Forelimb muscle (tissue), 1 donor: ENCODE data around the gene TGFBR2. TPM values are rescaled to one million over a fixed set of nuclear protein-coding genes. Genes with fewer than 3 reads are reported as not detected.
"Not testable (repeated sequence)": the region's sequence is repeated elsewhere in the genome, so short reads cannot be mapped to it uniquely, and the experiment has no call there.

Experiments
- DNase-seq: peaks from one replicate; pipeline ENCODE4 v3.0.0-alpha.2; 2013; ENCODE audit warnings: low read depth
- polyA plus RNA-seq: library from polyadenylated mRNA; unstranded; fragments of 120-200 nt; gene quantifications from one replicate; pipeline ENCODE4 v1.2.1, GENCODE V29; 2013; ENCODE audit not compliant: insufficient read length

Gene TGFBR2
- polyA plus RNA-seq, 1 donor: 52.1 TPM

- DNase-seq: no peak
These were observed 51.5 kb downstream of the TGFBR2 start for GRCh38 chr3:30657914-30658313.

GRCh38 chr3:30658328-30659052, 52.1 kb downstream of the TGFBR2 start:
- no peak for DNase-seq

- DNase-seq: no peak
These were observed 53.1 kb downstream of the TGFBR2 start for GRCh38 chr3:30659270-30660130.

GRCh38 chr3:30660136-30660535, 53.7 kb downstream of the TGFBR2 start:
- DNase-seq: no peak

GRCh38 chr3:30660656-30661055, 54.3 kb downstream of the TGFBR2 start:
- no peak for DNase-seq

GRCh38 chr3:30661098-30661873, 54.9 kb downstream of the TGFBR2 start:
- no peak for DNase-seq

GRCh38 chr3:30662836-30663235, 56.4 kb downstream of the TGFBR2 start:
- no peak for DNase-seq

- no peak for DNase-seq
These were observed 57.3 kb downstream of the TGFBR2 start for GRCh38 chr3:30663533-30664241.

- DNase-seq: no peak
These were observed 58.1 kb downstream of the TGFBR2 start for GRCh38 chr3:30664459-30664858.

GRCh38 chr3:30664884-30665283, 58.5 kb downstream of the TGFBR2 start:
- DNase-seq: no peak

- no peak for DNase-seq
These were observed 59.1 kb downstream of the TGFBR2 start for GRCh38 chr3:30665539-30665938.

GRCh38 chr3:30666572-30667279, 60.3 kb downstream of the TGFBR2 start:
- DNase-seq: no peak

- DNase-seq: no peak
These were observed 60.9 kb downstream of the TGFBR2 start for GRCh38 chr3:30667280-30667651.

- DNase-seq: no peak
These were observed 61.7 kb downstream of the TGFBR2 start for GRCh38 chr3:30668051-30668609.

- not testable (repeated sequence) for DNase-seq
These were observed 63.0 kb downstream of the TGFBR2 start for GRCh38 chr3:30669360-30669934.

GRCh38 chr3:30670292-30670691, 63.9 kb downstream of the TGFBR2 start:
- no peak for DNase-seq

- DNase-seq: no peak
These were observed 65.3 kb downstream of the TGFBR2 start for GRCh38 chr3:30671527-30672286.

- DNase-seq: no peak
These were observed 65.9 kb downstream of the TGFBR2 start for GRCh38 chr3:30672287-30672735.

GRCh38 chr3:30672959-30673358, 66.6 kb downstream of the TGFBR2 start:
- peak; percentile 62 for DNase-seq
